Naive thymus-derived CD4-positive, alpha-beta T cell (primary cell): ENCODE results near the gene FAM131C. TPM values are rescaled to one million over a fixed set of nuclear protein-coding genes. Genes with fewer than 3 reads are reported as not detected.
A peak's percentile ranks its signal among the peaks of the same experiment; 100 is the strongest.

Source experiments
- ATAC-seq: fragments of 150-1000 bp; cut with Tn5 transposase; 2 replicates; pipeline ENCODE4 v1.10.0; 2021; ENCODE audit warnings: mild to moderate bottlenecking, moderate library complexity
- CTCF ChIA-PET: fragments of 350-600 bp; sonication (Branson Sonifier 250); formaldehyde crosslinking; loops from one replicate; lab custom pipeline; 2021; ENCODE audit warnings: antibody characterized with exemption; lab: Charles Lee
- POLR2A ChIA-PET: fragments of 350-600 bp; sonication (Branson Sonifier 250); formaldehyde crosslinking; loops from one replicate; lab custom pipeline; 2021; ENCODE audit warnings: antibody characterized with exemption, inconsistent platforms; lab: Charles Lee
- DNase-seq, 9 donors: peaks; one replicate each; pipeline versions ENCODE4 v3.0.0 to v3.0.0-alpha.2; 2020 to 2022; ENCODE audit warnings: mixed read lengths in 1 of 9
- H3K27ac ChIP-seq: one replicate; pipeline ENCODE4 v1.7.0; 2013; ENCODE audit warnings: mild to moderate bottlenecking, low read depth, low read length, moderate library complexity
- H3K27me3 ChIP-seq, 2 donors: one replicate each; pipeline ENCODE4 v1.7.0; 2013; ENCODE audit warnings: low read length in 2 of 2, mild to moderate bottlenecking in 2 of 2, moderate library complexity in 2 of 2; ENCODE audit not compliant: control insufficient read depth in 2 of 2, insufficient read depth in 2 of 2
- H3K36me3 ChIP-seq, 3 experiments: 1 replicate in 2 of 3; 2 replicates in 1 of 3; pipeline ENCODE4 v1.7.0; 2013; ENCODE audit warnings: low read length in 3 of 3, mild to moderate bottlenecking in 3 of 3, moderate library complexity in 1 of 3; ENCODE audit not compliant: insufficient read depth in 3 of 3, control insufficient read depth in 2 of 3
- H3K4me1 ChIP-seq, 2 donors: one replicate each; pipeline ENCODE4 v1.7.0; 2013; ENCODE audit warnings: low read length in 2 of 2, mild to moderate bottlenecking in 2 of 2, moderate library complexity in 1 of 2; ENCODE audit not compliant: control insufficient read depth in 2 of 2, insufficient read depth in 2 of 2
- H3K4me3 ChIP-seq: 2 replicates; pipeline ENCODE4 v1.7.0; 2013; ENCODE audit warnings: mild to moderate bottlenecking, low read length
- H3K9me3 ChIP-seq, 3 experiments: 1 replicate in 2 of 3; 2 replicates in 1 of 3; pipeline ENCODE4 v1.7.0; 2013; ENCODE audit warnings: low read length in 3 of 3; ENCODE audit not compliant: control insufficient read depth in 2 of 3
- H3K27ac Mint-ChIP-seq, 9 donors: one replicate each; pipeline ENCODE4 v1.8.0; 2020 to 2022; ENCODE audit warnings: mixed read lengths in 9 of 9, mild to moderate bottlenecking in 8 of 9, moderate library complexity in 5 of 9, inconsistent platforms in 2 of 9
- H3K27me3 Mint-ChIP-seq, 5 donors: one replicate each; pipeline ENCODE4 v1.8.0; 2021 to 2022; ENCODE audit warnings: mixed read lengths in 5 of 5, mild to moderate bottlenecking in 1 of 5
- H3K36me3 Mint-ChIP-seq, 5 donors: one replicate each; pipeline ENCODE4 v1.8.0; 2020 to 2022; ENCODE audit warnings: mixed read lengths in 5 of 5, mild to moderate bottlenecking in 3 of 5, inconsistent platforms in 1 of 5
- H3K4me1 Mint-ChIP-seq, 7 donors: one replicate each; pipeline ENCODE4 v1.8.0; 2020 to 2022; ENCODE audit warnings: mixed read lengths in 7 of 7, mild to moderate bottlenecking in 3 of 7, inconsistent platforms in 1 of 7
- H3K4me3 Mint-ChIP-seq, 10 donors: one replicate each; pipeline ENCODE4 v1.8.0; 2020 to 2022; ENCODE audit warnings: mild to moderate bottlenecking in 10 of 10, mixed read lengths in 10 of 10, moderate library complexity in 6 of 10, inconsistent platforms in 2 of 10
- H3K9me3 Mint-ChIP-seq, 11 donors: one replicate each; pipeline ENCODE4 v1.8.0; 2020 to 2022; ENCODE audit warnings: mixed read lengths in 11 of 11, mild to moderate bottlenecking in 4 of 11, inconsistent platforms in 1 of 11, moderate library complexity in 1 of 11
- intact Hi-C, 2 donors: fragments of 100-400 bp; cut with micrococcal nuclease; formaldehyde crosslinking; loops; one replicate each; pipeline ENCODE4 v1.15.1; 2023
- polyA plus RNA-seq, 2 donors: library from polyadenylated mRNA; unstranded; fragments of 300-500 nt; fragmentation: Illumina TruSeq; gene quantifications; one replicate each; pipeline ENCODE4 v1.2.3, GENCODE V29; 2021
- total RNA-seq, 6 experiments: library from RNA in 5 of 6; stranded (reverse) in 5 of 6; gene quantifications; 1 replicate in 5 of 6; 2 replicates in 1 of 6; pipeline ENCODE4 v1.2.3 and lab custom pipeline; 2021 to 2026

Gene FAM131C
- total and polyA plus RNA-seq, 7 experiments from 2014 or later, result 1.3 TPM; not detected in 6

DNA sequence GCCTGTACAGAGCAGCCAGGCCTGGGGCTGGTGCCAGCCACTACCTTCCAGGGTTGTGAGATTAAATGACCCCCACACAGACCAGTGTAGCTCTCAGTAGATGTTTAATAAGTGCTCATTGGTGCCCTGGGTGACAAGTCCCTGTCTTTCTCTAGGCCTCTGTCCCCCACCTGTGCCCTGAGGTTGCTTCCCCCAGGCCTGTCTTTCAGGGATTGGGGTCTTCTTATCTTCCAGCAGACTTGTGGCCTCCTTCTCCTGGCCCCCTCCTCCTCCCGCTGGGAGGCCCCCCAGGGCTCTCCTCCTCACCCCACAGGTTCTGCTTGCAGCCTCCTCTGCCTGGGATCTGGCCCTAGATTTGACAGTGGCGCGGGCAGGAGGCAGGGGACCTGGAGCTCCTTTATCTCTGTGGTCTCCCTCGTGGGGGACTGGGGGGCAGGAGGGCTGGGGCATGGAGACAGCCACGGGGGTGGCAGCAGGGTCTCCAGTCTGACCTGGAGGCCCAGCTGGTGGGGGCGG, 42.1 kb upstream of the FAM131C start:
- H3K27ac Mint-ChIP-seq, result no peak overlapping the region
- ATAC-seq, result no peak

DNA sequence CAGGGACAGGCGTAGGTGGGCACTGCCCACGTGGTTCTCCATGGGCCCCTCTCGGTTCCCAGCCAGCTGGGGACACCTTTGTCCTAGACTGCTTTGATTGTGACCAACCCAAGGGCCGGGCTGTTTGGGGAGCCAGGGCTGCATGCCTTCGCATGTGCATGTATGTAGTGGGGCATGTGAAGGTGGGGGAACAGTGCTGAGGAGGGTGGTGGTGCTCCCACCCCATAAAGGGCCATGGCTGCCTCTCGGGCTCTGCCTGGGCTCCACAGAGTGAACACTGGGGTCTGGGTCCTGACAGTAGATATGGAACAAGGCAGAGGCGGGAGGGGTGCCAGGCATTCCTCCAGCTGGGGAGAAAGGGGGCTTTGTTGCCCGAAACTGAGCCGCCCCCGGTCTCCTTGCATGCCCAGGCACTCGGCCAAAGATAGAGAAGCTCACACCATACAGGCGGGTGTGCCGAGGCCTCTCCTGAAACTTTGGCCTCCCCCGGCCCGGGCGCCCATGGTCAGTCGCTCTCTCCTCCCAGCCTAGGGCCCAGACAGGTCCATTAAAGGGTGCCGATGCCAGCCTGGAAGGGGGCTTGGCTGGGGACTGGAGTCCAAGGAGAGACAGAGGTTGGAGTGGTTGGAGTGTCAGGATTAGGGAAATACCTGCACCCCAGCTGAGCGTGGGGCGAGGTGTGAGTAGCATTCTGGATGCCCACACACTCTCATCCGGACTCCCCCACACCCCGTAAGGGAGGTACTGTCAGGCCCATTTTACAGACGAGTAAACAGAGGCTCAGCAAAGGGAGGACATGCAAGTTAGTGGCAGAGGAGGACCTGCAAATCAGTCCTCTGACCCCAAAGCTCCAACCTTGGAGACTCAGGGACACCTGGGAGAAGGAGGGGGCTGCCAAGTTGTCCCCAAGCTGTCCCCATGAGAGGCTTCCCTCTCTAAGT, 41.3 kb upstream of the FAM131C start:
- H3K27ac Mint-ChIP-seq, result peak overlapping the region in 1 of 9 donors; percentile 36
- no peak overlapping the region for H3K4me3 ChIP-seq
- no peaks in the 10 kb centered on the region for H3K36me3 ChIP-seq
- POLR2A ChIA-PET, result no interaction called here
- intact Hi-C loops, result no loop called here
- peaks cover 0 to 3% (median 0%) of the 10 kb centered on the region in 7 donors for H3K4me1 Mint-ChIP-seq
- H3K9me3 Mint-ChIP-seq, result peaks cover 0 to 11% (median 3%) of the 10 kb centered on the region in 11 donors
- CTCF ChIA-PET, result no interaction called here
- ATAC-seq (no peak), DNase-seq (no peak)
- peaks cover 0 to 9% (median 0%) of the 10 kb centered on the region in 5 donors for H3K36me3 Mint-ChIP-seq
- peaks cover 0 to 13% (median 3%) of the 10 kb centered on the region in 5 donors for H3K27me3 Mint-ChIP-seq
- no peaks in the 10 kb centered on the region for H3K4me1 ChIP-seq
- H3K4me3 Mint-ChIP-seq, result no peak overlapping the region
- H3K9me3 ChIP-seq, result no peaks in the 10 kb centered on the region
- H3K27me3 ChIP-seq, result no peaks in the 10 kb centered on the region
- H3K27ac ChIP-seq, result no peak overlapping the region

More for the DNA sequence above, 42.1 kb upstream of the FAM131C start:
- Mint-ChIP-seq H3K36me3 (peaks cover 0 to 4% (median 0%) of the 10 kb centered on the region in 5 donors), H3K4me1 (peaks cover 0 to 3% (median 0%) of the 10 kb centered on the region in 7 donors), H3K4me3 (no peak overlapping the region), H3K27me3 (peaks cover 0 to 9% (median 3%) of the 10 kb centered on the region in 5 donors), H3K9me3 (peaks cover 0 to 5% (median 0%) of the 10 kb centered on the region in 11 donors)
- ChIA-PET CTCF (no interaction called here), POLR2A (no interaction called here)
- H3K36me3 ChIP-seq, result no peaks in the 10 kb centered on the region
- no peaks in the 10 kb centered on the region for H3K4me1 ChIP-seq
- no peak overlapping the region for H3K27ac ChIP-seq
- intact Hi-C loops, result no loop called here
- H3K9me3 ChIP-seq, result no peaks in the 10 kb centered on the region
- no peak overlapping the region for H3K4me3 ChIP-seq
- no peak for DNase-seq
- H3K27me3 ChIP-seq, result no peaks in the 10 kb centered on the region

DNA sequence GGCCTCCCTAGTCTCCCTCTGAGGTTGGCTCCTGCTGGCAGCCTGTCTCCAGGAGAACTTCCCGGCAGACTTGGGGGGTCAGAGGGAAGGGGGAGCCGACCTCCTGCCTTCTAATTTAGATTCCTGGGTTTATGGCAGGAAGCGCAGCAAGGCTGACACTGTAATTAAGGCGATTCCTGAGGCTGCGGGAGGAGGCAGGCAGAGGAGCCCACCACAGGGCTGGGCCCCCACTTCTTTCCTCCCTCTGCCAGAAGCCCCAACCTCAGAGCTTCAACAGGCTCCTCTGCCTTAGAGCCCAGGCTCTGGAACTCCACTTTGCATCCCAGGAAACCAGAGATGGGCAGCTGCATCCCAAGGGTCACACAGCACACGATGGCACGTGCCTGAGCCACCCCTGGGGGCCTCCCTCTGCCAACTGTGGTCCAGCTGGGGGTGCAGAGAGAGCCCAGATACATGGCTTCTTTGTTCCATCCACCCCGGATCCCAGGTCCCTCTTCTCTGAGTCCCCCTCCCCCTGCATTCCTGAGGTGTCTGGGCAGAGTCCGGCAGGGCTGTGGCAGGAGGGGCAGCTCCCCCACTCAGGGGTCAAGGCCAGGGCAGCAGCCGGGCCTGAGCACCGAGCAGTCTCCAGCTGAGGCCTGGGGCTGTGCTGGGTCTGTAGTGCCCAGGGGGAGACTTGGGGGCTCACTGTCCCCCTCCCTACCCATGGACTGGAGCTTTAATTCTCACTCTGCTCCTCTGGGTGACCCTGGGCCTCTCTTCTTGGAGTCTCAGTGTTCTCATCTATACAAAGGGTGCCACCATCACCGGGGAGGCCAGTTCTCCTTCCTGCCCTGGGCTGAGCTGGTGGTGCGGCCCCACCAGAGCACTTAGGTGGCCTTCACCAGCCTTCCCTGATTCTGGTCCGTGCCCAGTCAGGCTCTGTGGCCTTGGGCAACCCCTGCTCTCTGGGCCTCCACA, 39.4 kb upstream of the FAM131C start:
- Mint-ChIP-seq H3K4me3 (no peak overlapping the region), H3K4me1 (peaks cover 0 to 3% (median 0%) of the 10 kb centered on the region in 7 donors), H3K27me3 (peaks cover 0 to 13% (median 5%) of the 10 kb centered on the region in 5 donors), H3K27ac (no peak overlapping the region), H3K36me3 (peaks cover 0 to 9% (median 7%) of the 10 kb centered on the region in 5 donors), H3K9me3 (peaks cover 0 to 19% (median 8%) of the 10 kb centered on the region in 11 donors)
- peaks cover 0 to 15% (median 0%) of the 10 kb centered on the region in 3 experiments for H3K9me3 ChIP-seq
- no peak overlapping the region for H3K4me3 ChIP-seq
- ChIA-PET CTCF (no interaction called here), POLR2A (no interaction called here)
- no peak overlapping the region for H3K27ac ChIP-seq
- DNase-seq (no peak), ATAC-seq (no peak)
- intact Hi-C loops, result no loop called here
- no peaks in the 10 kb centered on the region for H3K36me3 ChIP-seq
- no peaks in the 10 kb centered on the region for H3K4me1 ChIP-seq
- no peaks in the 10 kb centered on the region for H3K27me3 ChIP-seq

DNA sequence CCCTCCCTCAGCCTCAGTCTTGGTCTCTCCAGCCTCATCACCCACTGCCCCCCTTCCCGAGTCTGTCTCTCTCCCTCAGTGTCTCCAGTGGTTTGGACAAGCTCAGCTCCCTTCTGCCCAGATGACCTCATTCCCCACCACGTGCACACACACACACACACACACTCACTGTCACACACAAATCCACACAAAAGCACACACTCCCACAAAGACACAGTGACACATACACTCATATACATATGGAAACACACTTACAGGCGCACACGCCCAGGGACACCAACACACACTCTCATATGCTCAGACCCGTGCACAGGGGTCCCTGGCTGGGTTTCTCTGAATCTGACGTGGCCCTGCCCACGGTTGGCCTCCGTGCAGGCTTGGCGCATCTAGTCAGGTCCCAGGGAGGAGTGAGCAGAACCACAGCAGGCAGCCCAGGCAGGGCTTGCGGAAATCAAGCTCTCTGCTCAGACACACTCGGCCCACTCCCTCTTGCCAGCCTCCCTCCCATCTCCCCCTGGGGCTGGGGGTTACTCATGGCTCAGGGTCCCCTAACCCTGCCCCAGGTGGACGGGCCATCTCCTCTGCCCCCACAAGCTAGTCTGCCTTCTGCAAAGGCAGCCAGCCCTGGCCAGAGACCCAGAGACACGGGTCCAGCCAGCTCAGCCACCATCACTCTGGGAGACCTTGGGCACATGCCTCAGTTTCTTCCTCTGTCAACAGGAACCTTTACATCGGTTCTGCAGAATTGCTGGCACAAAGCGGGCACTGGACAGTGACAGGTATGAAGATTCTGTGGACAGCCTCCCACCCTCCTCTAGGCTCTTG, 38.5 kb upstream of the FAM131C start:
- Mint-ChIP-seq H3K27ac (peak overlapping the region in 1 of 9 donors; percentile 38), H3K36me3 (peaks cover 0 to 9% (median 7%) of the 10 kb centered on the region in 5 donors), H3K9me3 (peaks cover 0 to 28% (median 14%) of the 10 kb centered on the region in 11 donors), H3K4me3 (no peak overlapping the region), H3K27me3 (peaks cover 0 to 16% (median 5%) of the 10 kb centered on the region in 5 donors), H3K4me1 (peaks cover 0 to 2% (median 0%) of the 10 kb centered on the region in 7 donors)
- ChIA-PET POLR2A (no interaction called here), CTCF (no interaction called here)
- DNase-seq, result no peak
- Histone ChIP-seq H3K27me3 (no peaks in the 10 kb centered on the region), H3K27ac (no peak overlapping the region), H3K4me3 (no peak overlapping the region), H3K36me3 (no peaks in the 10 kb centered on the region), H3K4me1 (no peaks in the 10 kb centered on the region), H3K9me3 (peaks cover 0 to 18% (median 0%) of the 10 kb centered on the region in 3 experiments)
- intact Hi-C loops, result no loop called here
- no peak for ATAC-seq

DNA sequence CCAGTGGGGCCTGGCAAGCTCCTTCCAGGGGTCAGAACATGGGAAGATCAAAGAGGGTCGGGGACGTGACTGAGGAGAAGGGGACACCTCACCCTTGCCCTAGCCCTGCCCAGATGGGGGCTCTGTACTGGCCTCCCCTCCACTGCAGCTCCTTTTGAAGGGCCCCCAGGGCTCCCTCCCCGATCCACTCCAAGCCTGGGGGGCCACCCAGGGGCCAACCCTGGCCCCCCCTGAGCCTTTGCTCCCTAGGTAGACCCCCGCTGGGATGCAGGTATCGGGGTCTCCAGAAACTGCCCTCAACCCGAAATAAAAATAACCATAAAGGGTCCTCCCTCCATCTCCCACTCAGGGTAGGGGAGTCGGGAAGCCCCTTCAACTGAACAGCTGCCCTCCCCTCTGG, 37.4 kb upstream of the FAM131C start:
- POLR2A ChIA-PET, result interaction anchor here (0.6 kb wide), 1 partner anchor 1190 kb away, joined by 3 read pairs; no protein-coding TSS in a partner anchor
- intact Hi-C loops, result no loop called here
- H3K4me1 ChIP-seq, result no peaks in the 10 kb centered on the region
- CTCF ChIA-PET, result no interaction called here
- ATAC-seq, result no peak
- peak overlapping the region in 1 of 9 donors; percentile 51 for H3K27ac Mint-ChIP-seq
- H3K27me3 ChIP-seq, result no peaks in the 10 kb centered on the region
- no peak overlapping the region for H3K4me3 Mint-ChIP-seq
- H3K4me1 Mint-ChIP-seq, result peaks cover 0 to 2% (median 0%) of the 10 kb centered on the region in 7 donors
- H3K9me3 ChIP-seq, result peaks cover 0 to 18% (median 0%) of the 10 kb centered on the region in 3 experiments
- H3K27ac ChIP-seq, result no peak overlapping the region
- H3K36me3 Mint-ChIP-seq, result peaks cover 0 to 14% (median 7%) of the 10 kb centered on the region in 5 donors
- peaks cover 0 to 23% (median 5%) of the 10 kb centered on the region in 5 donors for H3K27me3 Mint-ChIP-seq
- no peak overlapping the region for H3K4me3 ChIP-seq
- H3K9me3 Mint-ChIP-seq, result peaks cover 0 to 37% (median 14%) of the 10 kb centered on the region in 11 donors
- DNase-seq, result no peak
- no peaks in the 10 kb centered on the region for H3K36me3 ChIP-seq
